HCT116 (cell line): ENCODE measurements around the gene PAQR7. TPM values are rescaled to one million over a fixed set of nuclear protein-coding genes. Genes with fewer than 3 reads are reported as not detected.

Experiments
- ATAC-seq: fragments of 200-7000 bp; cut with Tn5 transposase; 2 replicates; pipeline ENCODE4 v1.9.1; 2020; ENCODE audit warnings: mild to moderate bottlenecking, moderate library complexity
- BruUV-seq: library from RNA; stranded (reverse); fragments of 400-500 nt; replicated peaks from 2 replicates; lab custom pipeline; 2021; lab: Mats Ljungman, UMichigan
- CTCF ChIA-PET: fragments of 300-600 bp; sonication (Branson Sonifier 250); formaldehyde crosslinking; loops from one replicate; lab custom pipeline; 2021; ENCODE audit warnings: antibody characterized with exemption; lab: Charles Lee
- POLR2A ChIA-PET: fragments of 300-600, 350-600 bp; sonication (Branson Sonifier 250); formaldehyde crosslinking; loops from one replicate; lab custom pipeline; 2021; ENCODE audit warnings: antibody characterized with exemption; lab: Charles Lee
- RAD21 ChIA-PET, 2 experiments: fragments of 300-600 bp; sonication (Branson Sonifier 250); formaldehyde crosslinking; loops; one replicate each; lab custom pipeline; 2023; ENCODE audit warnings: low total read pairs in 2 of 2; ENCODE audit not compliant: uncharacterized antibody in 2 of 2, unreplicated experiment in 2 of 2, low non-redundant PET in 1 of 2; lab: Charles Lee
- DNase-seq: peaks from one replicate; pipeline ENCODE4 v3.0.0-alpha.2; 2010; ENCODE audit warnings: low read depth, low spot score
- H2AFZ ChIP-seq: fragments of 200-600 bp; shearing (Covaris generic), sonication (generic); 2 replicates; pipeline ENCODE4 v1.6.1; 2017; ENCODE audit warnings: low read depth, mixed run types, mixed read lengths, antibody characterized with exemption, low read length; ENCODE audit not compliant: poor library complexity, severe bottlenecking
- H3K27ac ChIP-seq: 2 replicates; pipeline ENCODE4 v1.5.1; 2012; ENCODE audit warnings: low read depth, low read length
- H3K27me3 ChIP-seq: fragments of 200-600 bp; sonication (generic); 2 replicates; pipeline ENCODE4 v1.6.1; 2016; ENCODE audit warnings: mixed run types, low read length, mixed read lengths; ENCODE audit not compliant: insufficient read depth
- H3K36me3 ChIP-seq, 2 experiments: fragments of 200-500 bp in 1 of 2; fragments of 200-600 bp in 1 of 2; sonication (Bioruptor generic) in 1 of 2; sonication (generic) in 1 of 2; 2 replicates each; pipeline versions ENCODE4 v1.5.1 to v1.6.1; 2014 to 2016; ENCODE audit warnings: low read length in 2 of 2, inconsistent platforms in 1 of 2, mixed read lengths in 1 of 2, mixed run types in 1 of 2; ENCODE audit not compliant: insufficient read depth in 2 of 2, control insufficient read depth in 1 of 2
- H3K4me1 ChIP-seq, 2 experiments: fragments of 200-600 bp in 1 of 2; sonication (generic) in 1 of 2; 2 replicates each; pipeline versions ENCODE4 v1.5.1 to v1.6.1; 2012 to 2017; ENCODE audit warnings: low read length in 2 of 2, inconsistent platforms in 1 of 2, mild to moderate bottlenecking in 1 of 2, mixed read lengths in 1 of 2, mixed run types in 1 of 2, moderate library complexity in 1 of 2; ENCODE audit not compliant: insufficient read depth in 2 of 2, control insufficient read depth in 1 of 2
- H3K4me2 ChIP-seq: fragments of 200-600 bp; sonication (generic); 2 replicates; pipeline ENCODE4 v1.6.1; 2017; ENCODE audit warnings: mixed run types, low read length, mixed read lengths
- H3K4me3 ChIP-seq, 2 experiments: fragments of 200-600 bp in 1 of 2; sonication (generic) in 1 of 2; replicated peaks in 1 of 2; 2 replicates each; pipeline ENCODE4 v1.5.1; 2011 to 2016; ENCODE audit warnings: low read length in 2 of 2, control low read depth in 1 of 2, low read depth in 1 of 2, mild to moderate bottlenecking in 1 of 2, mixed read lengths in 1 of 2, mixed run types in 1 of 2
- H3K79me2 ChIP-seq: fragments of 200-600 bp; sonication (generic); 2 replicates; pipeline ENCODE4 v1.6.1; 2017; ENCODE audit warnings: mild to moderate bottlenecking, mixed run types, low read length, moderate library complexity, mixed read lengths; ENCODE audit not compliant: insufficient read depth
- H3K9ac ChIP-seq: fragments of 200-600 bp; sonication (generic); 2 replicates; pipeline ENCODE4 v1.6.1; 2016; ENCODE audit warnings: low read length, mixed read lengths
- H3K9me2 ChIP-seq: fragments of 200-600 bp; sonication (generic), shearing (Covaris generic); 2 replicates; pipeline ENCODE4 v1.6.1; 2017; ENCODE audit warnings: mixed run types, mild to moderate bottlenecking, moderate library complexity; ENCODE audit not compliant: insufficient read depth
- H3K9me3 ChIP-seq, 2 experiments: fragments of 200-500 bp in 1 of 2; fragments of 200-600 bp in 1 of 2; sonication (Bioruptor generic) in 1 of 2; sonication (generic) in 1 of 2; 2 replicates each; pipeline ENCODE4 v1.6.1; 2014 to 2017; ENCODE audit warnings: low read length in 2 of 2, mixed read lengths in 2 of 2, inconsistent platforms in 1 of 2, low read depth in 1 of 2, mild to moderate bottlenecking in 1 of 2, mixed run types in 1 of 2, moderate library complexity in 1 of 2; ENCODE audit not compliant: control insufficient read depth in 1 of 2, insufficient read depth in 1 of 2
- H4K20me1 ChIP-seq: fragments of 200-600 bp; sonication (generic), shearing (Covaris generic); 2 replicates; pipeline ENCODE4 v1.6.1; 2017; ENCODE audit warnings: mixed run types, mild to moderate bottlenecking, moderate library complexity; ENCODE audit not compliant: insufficient read depth
- CBX3 ChIP-seq: IDR thresholded peaks from 2 replicates; pipeline ENCODE4 v1.6.1; 2012; ENCODE audit warnings: low read depth
- CEBPB ChIP-seq: IDR thresholded peaks from 2 replicates; pipeline ENCODE4 v1.6.1; 2012; ENCODE audit warnings: low read depth
- EGR1 ChIP-seq: IDR thresholded peaks from 2 replicates; pipeline ENCODE4 v1.6.1; 2012; ENCODE audit warnings: low read depth
- ELF1 ChIP-seq: IDR thresholded peaks from 2 replicates; pipeline ENCODE4 v1.6.1; 2012; ENCODE audit warnings: low read depth, borderline replicate concordance
- MAX ChIP-seq: IDR thresholded peaks from 2 replicates; pipeline ENCODE4 v1.6.1; 2012
- POLR2A ChIP-seq: IDR thresholded peaks from 2 replicates; pipeline ENCODE4 v1.7.0; 2011; ENCODE audit warnings: borderline replicate concordance; ENCODE audit not compliant: insufficient read depth, insufficient read length; ENCODE audit errors: extremely low read depth
- POLR2AphosphoS5 ChIP-seq: IDR thresholded peaks from 2 replicates; pipeline ENCODE4 v1.6.1; 2011; ENCODE audit warnings: mild to moderate bottlenecking, low read depth, low read length, moderate library complexity
- RAD21 ChIP-seq: IDR thresholded peaks from 2 replicates; pipeline ENCODE4 v1.6.1; 2012; ENCODE audit warnings: low read depth, mild to moderate bottlenecking
- REST ChIP-seq: IDR thresholded peaks from 2 replicates; pipeline ENCODE4 v1.6.1; 2012; ENCODE audit warnings: low read depth
- SIN3A ChIP-seq: IDR thresholded peaks from 2 replicates; pipeline ENCODE4 v1.6.1; 2012; ENCODE audit warnings: low read depth
- SP1 ChIP-seq: IDR thresholded peaks from 2 replicates; pipeline ENCODE4 v1.6.1; 2012; ENCODE audit warnings: low read depth
- SRF ChIP-seq: IDR thresholded peaks from 2 replicates; pipeline ENCODE4 v1.6.1; 2012; ENCODE audit warnings: low read depth
- TCF7L2 ChIP-seq: IDR thresholded peaks from 2 replicates; pipeline ENCODE4 v1.7.0; 2011; ENCODE audit warnings: borderline replicate concordance, inconsistent platforms; ENCODE audit not compliant: insufficient read depth, insufficient read length; ENCODE audit errors: extremely low read depth
- YY1 ChIP-seq: IDR thresholded peaks from 2 replicates; pipeline ENCODE4 v1.6.1; 2011; ENCODE audit warnings: low read length, low read depth, moderate library complexity, mild to moderate bottlenecking; ENCODE audit not compliant: insufficient replicate concordance; ENCODE audit errors: extremely low read depth
- ZFX ChIP-seq: fragments of 450-650 bp; IDR thresholded peaks from 2 replicates; pipeline ENCODE4 v1.6.1; 2017
- ZNF274 ChIP-seq: fragments of 200-500 bp; sonication (Bioruptor generic); IDR thresholded peaks from 2 replicates; pipeline ENCODE4 v1.6.1; 2014; ENCODE audit warnings: mild to moderate bottlenecking, low read depth, low read length, inconsistent platforms
- intact Hi-C: fragments of 100-400 bp; cut with micrococcal nuclease; formaldehyde crosslinking; loops from 2 replicates; pipeline ENCODE4 v1.10.0; 2022
- total RNA-seq: library from RNA; stranded (reverse); gene quantifications from one replicate; pipeline ENCODE4 v1.2.1, GENCODE V29; 2021; ENCODE audit not compliant: unreplicated experiment

PAQR7 gene
- total RNA-seq, 1 experiment from 2014 or later: 13.1 TPM

- Histone ChIP-seq H4K20me1 (peaks cover 10% of the 10 kb centered on the region), H3K36me3 (peaks cover 14 to 17% of the 10 kb centered on the region in 2 experiments), H3K27ac (no peak overlapping the region), H3K4me1 (peaks cover 5 to 32% of the 10 kb centered on the region in 2 experiments), H3K4me2 (no peak overlapping the region), H3K27me3 (no peaks in the 10 kb centered on the region), H3K79me2 (peaks cover 27% of the 10 kb centered on the region), H3K9me2 (no peaks in the 10 kb centered on the region), H3K4me3 (no peak overlapping the region), H3K9ac (no peak overlapping the region), H3K9me3 (no peaks in the 10 kb centered on the region), H2AFZ (no peak overlapping the region)
- CTCF ChIA-PET: interaction anchor here (1.5 kb wide), 1 partner anchor 90 kb away, joined by 3 read pairs; the partner anchor contains the start of gene PAFAH2
- TF ChIP-seq EGR1 (no peak), ZNF274 (no peak), YY1 (no peak), REST (no peak), MAX (no peak), SP1 (no peak), CBX3 (no peak), ZFX (no peak), POLR2A (no peak), RAD21 (no peak), SIN3A (no peak), TCF7L2 (no peak), SRF (no peak), POLR2AphosphoS5 (no peak), ELF1 (no peak), CEBPB (no peak)
- POLR2A ChIA-PET: interaction anchor here (1.0 to 1.6 kb wide), 2 partner anchors 16 to 90 kb away, joined by 3 read pairs; partner anchors contain the start of gene PAFAH2
- no TSS peak for BruUV-seq
- no peak for DNase-seq
- intact Hi-C loops: no loop called here
- RAD21 ChIA-PET: no interaction called here
- no peak for ATAC-seq
These were observed 32.1 kb upstream of the PAQR7 start for GRCh38 chr1:25907601-25908000.
